Limb (tissue), 2 donors: ENCODE measurements around the gene DNAJC21.
A peak's percentile ranks its signal among the peaks of the same experiment; 100 is the strongest.

Source experiments
- DNase-seq, 2 donors: peaks; one replicate each; pipeline ENCODE4 v3.0.0-alpha.2; 2016; ENCODE audit errors: extremely low spot score in 2 of 2

The DNAJC21 gene

GRCh38 chr5:34977934-34978613 lies 48.7 kb downstream of the DNAJC21 start:
- DNase-seq: no peak

GRCh38 chr5:34978681-34979080 lies 49.3 kb downstream of the DNAJC21 start:
- DNase-seq: no peak

- no peak for DNase-seq
Observed at GRCh38 chr5:34982823-34983222, 53.5 kb downstream of the DNAJC21 start.

- no peak for DNase-seq
Observed at GRCh38 chr5:34986965-34987364, 57.6 kb downstream of the DNAJC21 start.

GRCh38 chr5:34991486-34992238 lies 62.3 kb downstream of the DNAJC21 start:
- DNase-seq: no peak

- no peak for DNase-seq
Observed at GRCh38 chr5:34993951-34994350, 64.6 kb downstream of the DNAJC21 start.

GRCh38 chr5:34996261-34996660 lies 66.9 kb downstream of the DNAJC21 start:
- DNase-seq: no peak

GRCh38 chr5:34998058-34998789 lies 68.9 kb downstream of the DNAJC21 start:
- DNase-seq: peak in 1 of 2 donors; percentile 49

GRCh38 chr5:35001842-35002241 lies 72.5 kb downstream of the DNAJC21 start:
- no peak for DNase-seq

GRCh38 chr5:35002459-35002858 lies 73.1 kb downstream of the DNAJC21 start:
- DNase-seq: no peak

- DNase-seq: peak; percentile 23 to 74
Observed at GRCh38 chr5:35003018-35003957, 73.9 kb downstream of the DNAJC21 start.

- no peak for DNase-seq
Observed at GRCh38 chr5:35004200-35004599, 74.8 kb downstream of the DNAJC21 start.

GRCh38 chr5:35004771-35005170 lies 75.4 kb downstream of the DNAJC21 start:
- DNase-seq: no peak
